HepG2 (cell line): Measurements from ENCODE around the gene SORL1-AS1.

Source experiments
- ARNT ChIP-seq: fragments of 450-650 bp; IDR thresholded peaks from 2 replicates; pipeline ENCODE4 v1.6.1; 2017
- ATF6 ChIP-seq: sonication (generic); formaldehyde crosslinking; conservative IDR thresholded peaks from 2 replicates; pipeline ENCODE4 v1.4.0; 2020; ENCODE audit warnings: missing genetic modification reagents
- MXD4 ChIP-seq: IDR thresholded peaks from 2 replicates; pipeline ENCODE4 v1.6.1; 2016; ENCODE audit warnings: mild to moderate bottlenecking, missing biosample characterization, missing genetic modification reagents
- PPARG ChIP-seq: conservative IDR thresholded peaks from 2 replicates; pipeline ENCODE4 v1.6.1; 2016; ENCODE audit warnings: missing biosample characterization, missing genetic modification reagents
- PRDM10 ChIP-seq: sonication (generic); formaldehyde crosslinking; IDR thresholded peaks from 2 replicates; pipeline ENCODE4 v1.4.0; 2020; ENCODE audit warnings: low read depth, missing genetic modification reagents
- STAT5B ChIP-seq: sonication (generic); formaldehyde crosslinking; IDR thresholded peaks from 2 replicates; pipeline ENCODE4 v1.4.0; 2020; ENCODE audit warnings: missing genetic modification reagents
- TAF1 ChIP-seq: sonication (generic); formaldehyde crosslinking; IDR thresholded peaks from 2 replicates; pipeline ENCODE4 v1.4.0; 2020; ENCODE audit warnings: missing genetic modification reagents
- TARDBP ChIP-seq: sonication (generic); formaldehyde crosslinking; IDR thresholded peaks from 2 replicates; pipeline ENCODE4 v1.8.0; 2022; ENCODE audit warnings: mild to moderate bottlenecking, missing genetic modification reagents
- THAP8 ChIP-seq: sonication (generic); formaldehyde crosslinking; IDR thresholded peaks from 2 replicates; pipeline ENCODE4 v1.5.1; 2020; ENCODE audit warnings: missing genetic modification reagents, mild to moderate bottlenecking, borderline replicate concordance
- TSC22D2 ChIP-seq: sonication (generic); formaldehyde crosslinking; IDR thresholded peaks from 2 replicates; pipeline ENCODE4 v1.5.1; 2020; ENCODE audit warnings: missing genetic modification reagents, mild to moderate bottlenecking, borderline replicate concordance
- YY1 ChIP-seq: IDR thresholded peaks from 2 replicates; pipeline ENCODE4 v1.6.1; 2011; ENCODE audit warnings: low read length, low read depth, moderate library complexity, mild to moderate bottlenecking; ENCODE audit not compliant: insufficient read depth, insufficient replicate concordance
- ZMYM2 ChIP-seq: sonication (generic); formaldehyde crosslinking; IDR thresholded peaks from 2 replicates; pipeline ENCODE4 v1.8.0; 2022; ENCODE audit warnings: mild to moderate bottlenecking, missing genetic modification reagents
- ZNF20 ChIP-seq: sonication (generic); formaldehyde crosslinking; IDR thresholded peaks from 2 replicates; pipeline ENCODE4 v1.4.0; 2020; ENCODE audit warnings: mild to moderate bottlenecking, moderate library complexity, missing genetic modification reagents
- ZNF770 ChIP-seq: sonication (generic); formaldehyde crosslinking; IDR thresholded peaks from 2 replicates; pipeline ENCODE4 v1.5.0; 2020; ENCODE audit warnings: mild to moderate bottlenecking, missing genetic modification reagents
- ZNF776 ChIP-seq: sonication (generic); formaldehyde crosslinking; IDR thresholded peaks from 2 replicates; pipeline ENCODE4 v1.4.0; 2020; ENCODE audit warnings: mild to moderate bottlenecking, missing genetic modification reagents
- TF ChIP-seq, protein P1 (sequence below): sonication (generic); formaldehyde crosslinking; IDR thresholded peaks from 2 replicates; pipeline ENCODE4 v1.4.0; 2020; ENCODE audit warnings: low read depth, mild to moderate bottlenecking, missing genetic modification reagents
- TF ChIP-seq, protein P2 (sequence below), 2 experiments: fragments of 450-650 bp in 1 of 2; sonication (generic) in 1 of 2; formaldehyde crosslinking; IDR thresholded peaks; 2 replicates each; pipeline versions ENCODE4 v1.5.0 to v1.8.0; 2020 to 2022; ENCODE audit warnings: mild to moderate bottlenecking in 1 of 2, missing genetic modification reagents in 1 of 2
- TF ChIP-seq, protein P3 (sequence below): IDR thresholded peaks from 2 replicates; pipeline ENCODE4 v1.6.1; 2016; ENCODE audit warnings: low read depth, borderline replicate concordance

The SORL1-AS1 gene

DNA sequence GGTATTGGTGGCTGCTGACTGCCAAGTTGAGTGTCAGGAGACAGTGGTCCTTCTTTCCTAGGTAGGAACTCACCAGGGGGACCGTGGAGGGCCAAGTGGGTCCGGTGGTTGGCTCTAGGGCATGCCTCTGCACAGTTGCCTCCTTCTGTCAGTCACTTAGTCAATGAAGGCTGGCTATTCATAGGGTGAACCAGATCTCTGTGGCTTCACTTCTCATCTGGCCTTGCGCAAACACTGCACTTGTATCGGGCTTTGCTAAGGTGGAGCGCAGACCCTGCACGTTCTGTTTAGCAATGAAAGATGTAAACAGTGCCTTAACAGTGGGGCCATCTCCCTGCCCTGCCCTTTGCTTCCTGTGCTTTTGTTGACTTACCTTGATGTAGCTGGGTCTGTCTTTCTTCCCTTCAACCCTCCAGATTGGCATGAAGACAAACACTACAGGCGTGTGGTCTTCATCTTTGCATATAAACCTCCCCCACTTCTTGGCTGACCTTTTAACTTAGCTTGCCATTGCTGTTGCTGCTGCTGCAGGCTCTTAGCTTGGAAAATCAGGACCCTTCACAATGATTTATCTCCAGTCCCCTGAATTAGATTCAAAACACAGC lies 6.7 kb upstream of the SORL1-AS1 start (continued):
- TF ChIP-seq ZNF770 (CRISPR knock-in tag): no peak; the same call in 1 of the 2 replicates
- TF ChIP-seq TARDBP (CRISPR knock-in tag): peak; percentile 100
- peak; percentile 93 for TF ChIP-seq PPARG (CRISPR knock-in tag)
- TF ChIP-seq ATF6: 0 out of 2 replicates have a peak, but pooled peaks have one; percentile 49
- TF ChIP-seq, protein P1, sequence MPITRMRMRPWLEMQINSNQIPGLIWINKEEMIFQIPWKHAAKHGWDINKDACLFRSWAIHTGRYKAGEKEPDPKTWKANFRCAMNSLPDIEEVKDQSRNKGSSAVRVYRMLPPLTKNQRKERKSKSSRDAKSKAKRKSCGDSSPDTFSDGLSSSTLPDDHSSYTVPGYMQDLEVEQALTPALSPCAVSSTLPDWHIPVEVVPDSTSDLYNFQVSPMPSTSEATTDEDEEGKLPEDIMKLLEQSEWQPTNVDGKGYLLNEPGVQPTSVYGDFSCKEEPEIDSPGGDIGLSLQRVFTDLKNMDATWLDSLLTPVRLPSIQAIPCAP (CRISPR knock-in tag): no peak
- no peak for TF ChIP-seq ZNF776 (CRISPR knock-in tag)
- TF ChIP-seq THAP8 (CRISPR knock-in tag): no peak
- TF ChIP-seq YY1: no peak
- TF ChIP-seq TAF1 (CRISPR knock-in tag): peak; percentile 51; the same call in 1 of the 2 replicates
- TF ChIP-seq, protein P2, sequence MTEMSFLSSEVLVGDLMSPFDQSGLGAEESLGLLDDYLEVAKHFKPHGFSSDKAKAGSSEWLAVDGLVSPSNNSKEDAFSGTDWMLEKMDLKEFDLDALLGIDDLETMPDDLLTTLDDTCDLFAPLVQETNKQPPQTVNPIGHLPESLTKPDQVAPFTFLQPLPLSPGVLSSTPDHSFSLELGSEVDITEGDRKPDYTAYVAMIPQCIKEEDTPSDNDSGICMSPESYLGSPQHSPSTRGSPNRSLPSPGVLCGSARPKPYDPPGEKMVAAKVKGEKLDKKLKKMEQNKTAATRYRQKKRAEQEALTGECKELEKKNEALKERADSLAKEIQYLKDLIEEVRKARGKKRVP (CRISPR knock-in tag; IDR thresholded peaks at IDR 0.05): peak in 1 of 2 experiments; percentile 83; a peak in 2 of 4 replicates
- TF ChIP-seq ZMYM2 (CRISPR knock-in tag): no peak
- peak; percentile 94; the same call in 1 of the 2 replicates for TF ChIP-seq TSC22D2 (CRISPR knock-in tag)
- no peak for TF ChIP-seq ARNT
- no peak for TF ChIP-seq STAT5B (CRISPR knock-in tag)
- TF ChIP-seq PRDM10 (CRISPR knock-in tag): 0 out of 2 replicates have a peak, but pooled peaks have one; percentile 68
- TF ChIP-seq ZNF20 (CRISPR knock-in tag): no peak
- TF ChIP-seq, protein P3, sequence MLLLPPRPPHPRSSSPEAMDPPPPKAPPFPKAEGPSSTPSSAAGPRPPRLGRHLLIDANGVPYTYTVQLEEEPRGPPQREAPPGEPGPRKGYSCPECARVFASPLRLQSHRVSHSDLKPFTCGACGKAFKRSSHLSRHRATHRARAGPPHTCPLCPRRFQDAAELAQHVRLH (CRISPR knock-in tag): peak; percentile 97
- TF ChIP-seq MXD4 (CRISPR knock-in tag): peak; percentile 89
